A549 (cell line): ENCODE measurements around the gene KCNJ10.

Source experiments
- BHLHE40 ChIP-seq: IDR thresholded peaks from 2 replicates; pipeline ENCODE4 v1.6.1; 2012; ENCODE audit warnings: low read depth, low read length, inconsistent platforms
- CEBPB ChIP-seq, 2 experiments: fragments of >200 bp in 1 of 2; sonication (Bioruptor Twin) in 1 of 2; formaldehyde crosslinking in 1 of 2; IDR thresholded peaks; 2 replicates each; pipeline ENCODE4 v1.6.1; 2012 to 2016
- EP300 ChIP-seq, 2 experiments: fragments of >200 bp; sonication (Bioruptor Twin); formaldehyde crosslinking; IDR thresholded peaks; 2 replicates in 1 of 2; 3 replicates in 1 of 2; pipeline ENCODE4 v1.6.1; 2016 to 2017
- HDAC2 ChIP-seq: fragments of 200-600 bp; sonication (generic); IDR thresholded peaks from 2 replicates; pipeline ENCODE4 v1.6.1; 2016
- HOXB5 ChIP-seq: fragments of 250-450 bp; sonication (Bioruptor Pico); IDR thresholded peaks from 2 replicates; pipeline ENCODE4 v1.5.0; 2020; ENCODE audit warnings: mild to moderate bottlenecking, moderate library complexity
- KDM1A ChIP-seq: fragments of 200-600 bp; sonication (generic); IDR thresholded peaks from 2 replicates; pipeline ENCODE4 v1.6.1; 2016; ENCODE audit warnings: low read depth, mild to moderate bottlenecking
- MYC ChIP-seq: IDR thresholded peaks from 2 replicates; pipeline ENCODE4 v1.6.1; 2012; ENCODE audit warnings: mild to moderate bottlenecking, inconsistent platforms, low read length, improper control_type of control experiment, borderline replicate concordance
- NPAS2 ChIP-seq: fragments of 250-450 bp; sonication (Bioruptor Pico); IDR thresholded peaks from 2 replicates; pipeline ENCODE4 v1.8.0; 2022; ENCODE audit warnings: mild to moderate bottlenecking, moderate library complexity, borderline replicate concordance
- POLR2A ChIP-seq: IDR thresholded peaks from 2 replicates; pipeline ENCODE4 v1.6.1; 2012; ENCODE audit warnings: mild to moderate bottlenecking, low read length
- ZFP36 ChIP-seq: fragments of 450-650 bp; IDR thresholded peaks from 2 replicates; pipeline ENCODE4 v1.6.1; 2014; ENCODE audit warnings: borderline replicate concordance; ENCODE audit not compliant: partially characterized antibody
- TF ChIP-seq, protein P1 (sequence below): fragments of >200 bp; sonication (Bioruptor Twin); formaldehyde crosslinking; IDR thresholded peaks from 3 replicates; pipeline ENCODE4 v1.5.1; 2016
- TF ChIP-seq, protein P2 (sequence below): fragments of 450-650 bp; IDR thresholded peaks from 2 replicates; pipeline ENCODE4 v1.6.1; 2014; ENCODE audit warnings: antibody characterized with exemption

DNA sequence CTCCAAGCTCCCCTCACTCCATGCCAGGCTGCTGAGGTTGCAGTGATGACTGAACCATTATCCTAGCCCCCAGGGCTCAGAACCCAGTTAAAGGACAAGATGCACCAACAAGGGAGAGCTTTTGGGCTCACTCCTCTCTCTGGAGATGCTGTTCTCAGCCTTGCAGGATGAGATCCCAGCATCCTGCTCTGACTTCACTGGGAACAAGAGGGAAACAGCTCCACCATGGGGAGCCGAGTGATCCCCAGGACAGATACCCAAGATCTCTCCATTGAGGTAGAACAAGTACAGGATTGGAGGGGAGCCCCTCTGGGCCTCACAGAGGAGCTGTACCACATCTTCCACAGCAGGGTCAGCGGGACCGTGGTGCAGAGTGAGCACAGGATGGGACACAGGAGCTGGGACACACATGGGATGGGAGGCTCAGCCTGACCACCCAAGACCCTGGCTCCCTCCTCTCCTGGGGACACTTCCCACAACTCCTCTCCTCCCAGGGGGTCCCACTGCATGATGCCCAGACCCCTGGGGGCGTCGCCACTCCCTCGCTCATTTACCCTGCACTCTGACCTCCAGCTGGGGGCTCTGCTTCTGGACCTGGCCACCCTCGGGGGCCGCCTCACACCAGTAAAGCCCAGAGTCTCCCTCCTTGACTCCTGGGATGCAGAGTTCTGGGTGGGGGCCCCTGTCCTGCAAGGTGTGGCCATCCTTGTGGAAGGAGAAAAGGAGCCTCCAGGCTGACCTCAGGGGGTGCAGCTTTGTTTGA, 97.3 kb downstream of the KCNJ10 start:
- TF ChIP-seq, protein P1, sequence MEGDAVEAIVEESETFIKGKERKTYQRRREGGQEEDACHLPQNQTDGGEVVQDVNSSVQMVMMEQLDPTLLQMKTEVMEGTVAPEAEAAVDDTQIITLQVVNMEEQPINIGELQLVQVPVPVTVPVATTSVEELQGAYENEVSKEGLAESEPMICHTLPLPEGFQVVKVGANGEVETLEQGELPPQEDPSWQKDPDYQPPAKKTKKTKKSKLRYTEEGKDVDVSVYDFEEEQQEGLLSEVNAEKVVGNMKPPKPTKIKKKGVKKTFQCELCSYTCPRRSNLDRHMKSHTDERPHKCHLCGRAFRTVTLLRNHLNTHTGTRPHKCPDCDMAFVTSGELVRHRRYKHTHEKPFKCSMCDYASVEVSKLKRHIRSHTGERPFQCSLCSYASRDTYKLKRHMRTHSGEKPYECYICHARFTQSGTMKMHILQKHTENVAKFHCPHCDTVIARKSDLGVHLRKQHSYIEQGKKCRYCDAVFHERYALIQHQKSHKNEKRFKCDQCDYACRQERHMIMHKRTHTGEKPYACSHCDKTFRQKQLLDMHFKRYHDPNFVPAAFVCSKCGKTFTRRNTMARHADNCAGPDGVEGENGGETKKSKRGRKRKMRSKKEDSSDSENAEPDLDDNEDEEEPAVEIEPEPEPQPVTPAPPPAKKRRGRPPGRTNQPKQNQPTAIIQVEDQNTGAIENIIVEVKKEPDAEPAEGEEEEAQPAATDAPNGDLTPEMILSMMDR, result no peak
- TF ChIP-seq, protein P2, sequence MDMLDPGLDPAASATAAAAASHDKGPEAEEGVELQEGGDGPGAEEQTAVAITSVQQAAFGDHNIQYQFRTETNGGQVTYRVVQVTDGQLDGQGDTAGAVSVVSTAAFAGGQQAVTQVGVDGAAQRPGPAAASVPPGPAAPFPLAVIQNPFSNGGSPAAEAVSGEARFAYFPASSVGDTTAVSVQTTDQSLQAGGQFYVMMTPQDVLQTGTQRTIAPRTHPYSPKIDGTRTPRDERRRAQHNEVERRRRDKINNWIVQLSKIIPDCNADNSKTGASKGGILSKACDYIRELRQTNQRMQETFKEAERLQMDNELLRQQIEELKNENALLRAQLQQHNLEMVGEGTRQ, result no peak
- TF ChIP-seq POLR2A, result no peak
- no peak for TF ChIP-seq ZFP36
- TF ChIP-seq HOXB5 (CRISPR knock-in tag), result no peak
- TF ChIP-seq KDM1A, result no peak
- TF ChIP-seq EP300 (IDR thresholded peaks at IDR 0.05), result no peak
- TF ChIP-seq BHLHE40, result no peak
- no peak for TF ChIP-seq MYC
- no peak for TF ChIP-seq CEBPB (IDR thresholded peaks at IDR 0.05)
- TF ChIP-seq HDAC2, result no peak
- no peak for TF ChIP-seq NPAS2 (CRISPR knock-in tag)
